T follicular helper cell (primary cell): ENCODE results near the gene NOMO2.
"Not testable (repeated sequence)": the region's sequence is repeated elsewhere in the genome, so short reads cannot be mapped to it uniquely, and the experiment has no call there.

Experiments used
- DNase-seq: peaks from one replicate; pipeline ENCODE4 v3.0.0-alpha.2; 2020; ENCODE audit warnings: low read depth

Gene NOMO2

DNA sequence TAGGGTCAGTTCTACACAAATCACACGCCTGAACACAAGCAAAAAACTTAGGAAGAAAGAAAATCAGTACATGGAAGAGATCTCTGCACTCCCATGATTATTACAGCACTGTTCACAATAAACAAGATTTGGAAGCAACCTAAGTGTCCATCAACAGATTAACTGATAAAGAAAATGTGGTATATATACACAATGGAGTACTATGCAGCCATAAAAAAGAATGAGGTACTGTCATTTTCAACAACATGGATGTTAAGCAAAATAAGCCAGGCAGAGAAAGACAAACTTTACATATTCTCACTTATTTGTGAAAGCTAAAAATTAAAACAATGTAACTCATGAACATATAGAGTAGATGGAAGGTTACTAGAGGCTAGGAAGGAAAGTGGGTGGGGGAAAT lies 16.0 kb upstream of the NOMO2 start:
- DNase-seq = not testable (repeated sequence)

DNA sequence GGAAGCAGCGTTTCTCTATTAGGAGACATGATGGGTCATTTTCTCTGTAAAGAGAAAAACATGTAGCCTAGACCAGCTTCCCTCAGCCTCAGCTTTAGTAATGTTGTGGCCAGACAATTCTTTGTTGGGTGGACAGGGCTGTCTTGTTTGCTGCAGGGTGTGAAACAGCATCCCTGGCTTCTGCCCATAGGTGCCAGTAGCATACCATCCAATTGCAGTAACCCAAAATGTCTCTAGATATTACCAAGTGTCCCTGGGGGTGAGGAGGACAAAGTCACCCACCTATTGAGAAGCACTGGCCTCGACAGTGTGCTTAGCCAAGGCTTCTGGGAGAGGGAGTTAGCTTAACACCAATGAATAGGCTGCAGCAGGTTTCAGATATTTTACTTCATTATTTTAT lies 14.0 kb upstream of the NOMO2 start:
- DNase-seq = not testable (repeated sequence)

- DNase-seq = not testable (repeated sequence)
Observed at GRCh38 chr16:18575298-18575917, 13.5 kb upstream of the NOMO2 start.

DNA sequence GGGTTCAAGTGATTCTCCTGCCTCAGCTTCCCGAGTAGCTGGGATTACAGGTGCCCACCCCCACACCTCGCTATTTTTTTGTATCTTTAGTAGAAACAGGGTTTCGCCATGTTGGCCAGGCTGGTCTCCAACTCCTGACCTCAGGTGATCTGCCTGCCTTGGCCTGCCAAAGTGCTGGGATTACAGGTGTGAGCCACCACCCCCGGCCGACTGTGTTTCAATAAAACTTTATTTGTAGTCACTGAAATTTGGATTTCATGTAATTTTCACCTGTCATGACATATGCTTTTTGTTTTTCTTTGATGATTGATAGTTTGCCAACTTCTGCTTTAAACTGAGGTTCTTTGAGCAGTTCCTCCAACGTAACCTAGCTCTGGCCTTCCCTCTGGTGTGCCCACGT lies 12.0 kb upstream of the NOMO2 start:
- DNase-seq = not testable (repeated sequence)

DNA sequence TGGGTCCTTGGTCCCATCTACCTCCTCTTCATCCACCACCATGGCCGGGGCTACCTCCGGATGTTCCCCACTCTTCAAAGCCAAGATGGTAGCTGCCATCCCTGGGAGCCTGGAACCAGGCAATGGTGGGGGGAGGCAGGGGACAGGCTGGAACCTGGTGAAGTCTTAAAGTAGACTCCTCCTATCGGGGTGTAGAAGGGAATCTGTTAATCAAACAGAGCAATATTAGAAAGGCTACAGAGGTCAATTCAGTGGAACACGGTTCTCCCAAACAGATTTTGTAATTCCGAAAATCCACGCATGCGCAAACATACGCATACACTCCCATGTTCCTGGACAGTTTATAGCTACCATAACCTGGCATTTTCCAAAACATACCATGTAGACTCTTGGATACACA lies 11.1 kb upstream of the NOMO2 start:
- not testable (repeated sequence) for DNase-seq

DNA sequence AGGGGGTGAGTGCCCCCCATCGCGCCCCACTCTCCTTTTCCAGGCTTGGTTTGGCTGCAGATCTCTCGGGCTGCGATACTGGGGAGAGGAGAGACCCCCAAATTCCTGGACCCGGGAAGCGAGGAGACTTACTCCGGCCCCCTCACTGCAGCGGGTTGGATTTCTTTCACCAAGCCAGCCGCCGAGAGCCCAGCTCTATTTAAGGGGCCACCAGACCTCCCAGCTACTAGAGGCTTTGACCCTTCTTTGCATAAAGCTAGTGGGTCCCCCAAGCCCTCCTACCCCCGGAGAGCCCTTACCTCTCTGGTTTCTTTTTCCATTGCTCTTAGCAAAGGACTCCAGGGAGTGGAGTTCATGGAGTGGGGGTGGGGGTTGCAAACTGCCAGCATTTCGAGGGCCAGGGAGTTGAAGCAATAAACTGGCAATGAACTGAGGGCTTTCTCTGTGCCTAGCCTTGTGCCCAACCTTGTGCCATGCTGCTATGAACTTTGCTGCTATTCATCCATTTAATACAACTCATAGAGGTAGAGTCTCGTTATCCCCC lies 9.5 kb upstream of the NOMO2 start:
- not testable (repeated sequence) for DNase-seq

- DNase-seq = not testable (repeated sequence)
Observed at GRCh38 chr16:18570529-18571306, 8.8 kb upstream of the NOMO2 start.

- DNase-seq = not testable (repeated sequence)
Observed at GRCh38 chr16:18560416-18561220, 1.3 kb downstream of the NOMO2 start.

GRCh38 chr16:18553671-18554070 lies 8.2 kb downstream of the NOMO2 start:
- DNase-seq = not testable (repeated sequence)

- not testable (repeated sequence) for DNase-seq
Observed at GRCh38 chr16:18547382-18547781, 14.5 kb downstream of the NOMO2 start.

- not testable (repeated sequence) for DNase-seq
Observed at GRCh38 chr16:18546853-18547252, 15.0 kb downstream of the NOMO2 start.

- not testable (repeated sequence) for DNase-seq
Observed at GRCh38 chr16:18544232-18545081, 17.4 kb downstream of the NOMO2 start.

GRCh38 chr16:18541912-18542311 lies 20.0 kb downstream of the NOMO2 start:
- not testable (repeated sequence) for DNase-seq

DNA sequence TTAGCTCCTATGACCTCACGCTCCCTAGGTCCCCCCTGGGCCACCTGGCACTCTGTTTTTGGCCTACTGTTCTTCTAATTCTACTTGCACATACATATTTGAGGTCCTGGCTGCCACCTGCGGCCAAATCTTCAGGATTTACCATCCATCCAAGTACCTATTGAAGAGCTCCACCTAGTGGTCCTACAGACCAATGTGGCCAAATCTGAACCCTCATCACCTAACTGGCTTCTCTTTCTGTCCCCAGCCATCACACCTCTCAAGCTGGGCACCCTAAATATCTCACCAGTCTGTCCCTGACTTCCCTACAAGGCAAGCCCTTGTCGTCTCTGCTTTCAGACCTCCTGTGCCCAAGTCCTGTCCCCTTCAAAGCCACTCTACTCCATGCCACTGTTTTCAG lies 24.9 kb downstream of the NOMO2 start:
- DNase-seq = not testable (repeated sequence)

DNA sequence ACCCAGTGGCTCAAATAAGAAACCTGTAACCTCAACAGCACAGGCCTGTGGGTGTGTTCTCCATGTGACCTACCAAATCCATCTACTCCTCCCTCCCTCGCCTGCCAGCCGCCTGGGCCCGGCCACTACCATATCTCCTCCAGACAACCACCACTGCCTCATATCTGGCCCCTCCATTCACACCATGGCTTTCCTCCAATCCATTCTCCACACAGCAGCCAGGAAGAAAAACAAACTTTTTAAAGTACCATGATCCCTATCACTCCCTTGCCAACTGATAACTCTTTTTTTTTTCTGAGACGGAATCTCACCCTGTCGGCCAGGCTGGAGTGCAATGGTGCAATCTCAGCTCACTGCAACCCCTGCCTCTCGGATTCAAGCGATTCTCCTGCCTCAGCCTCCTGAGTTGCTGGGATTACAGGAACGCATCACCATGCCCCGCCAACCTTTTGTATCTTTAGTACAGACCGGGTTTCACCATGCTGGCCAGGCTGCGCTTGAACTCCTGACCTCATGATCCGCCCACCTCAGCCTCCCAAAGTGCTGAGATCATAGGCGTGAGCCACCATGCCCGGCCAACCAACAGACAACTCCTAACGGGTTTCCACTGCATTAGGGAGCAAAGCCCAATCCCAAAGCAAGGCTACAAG lies 26.3 kb downstream of the NOMO2 start:
- DNase-seq = not testable (repeated sequence)

DNA sequence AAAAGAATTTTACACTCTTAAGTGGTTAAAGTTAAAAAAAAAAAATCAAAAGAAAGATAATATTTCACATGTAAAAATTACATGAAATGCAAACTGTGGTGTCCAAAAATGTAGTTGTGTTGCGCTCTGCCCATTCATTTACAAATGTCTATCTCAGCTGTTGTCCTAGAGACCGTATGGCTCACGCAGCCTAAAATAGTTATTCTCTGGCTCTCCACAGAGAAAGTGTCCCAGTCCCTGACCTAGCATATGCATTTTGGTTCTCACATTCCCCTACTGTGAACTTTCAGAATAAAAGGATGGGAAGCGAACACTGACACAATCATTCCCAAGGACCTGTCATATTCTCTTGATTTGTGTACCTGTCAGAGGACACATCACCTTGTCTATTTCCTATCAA lies 27.6 kb downstream of the NOMO2 start:
- not testable (repeated sequence) for DNase-seq

- DNase-seq = not testable (repeated sequence)
Observed at GRCh38 chr16:18531323-18531722, 30.6 kb downstream of the NOMO2 start.

- not testable (repeated sequence) for DNase-seq
Observed at GRCh38 chr16:18530329-18530728, 31.6 kb downstream of the NOMO2 start.

GRCh38 chr16:18526547-18526946 lies 35.4 kb downstream of the NOMO2 start:
- not testable (repeated sequence) for DNase-seq

DNA sequence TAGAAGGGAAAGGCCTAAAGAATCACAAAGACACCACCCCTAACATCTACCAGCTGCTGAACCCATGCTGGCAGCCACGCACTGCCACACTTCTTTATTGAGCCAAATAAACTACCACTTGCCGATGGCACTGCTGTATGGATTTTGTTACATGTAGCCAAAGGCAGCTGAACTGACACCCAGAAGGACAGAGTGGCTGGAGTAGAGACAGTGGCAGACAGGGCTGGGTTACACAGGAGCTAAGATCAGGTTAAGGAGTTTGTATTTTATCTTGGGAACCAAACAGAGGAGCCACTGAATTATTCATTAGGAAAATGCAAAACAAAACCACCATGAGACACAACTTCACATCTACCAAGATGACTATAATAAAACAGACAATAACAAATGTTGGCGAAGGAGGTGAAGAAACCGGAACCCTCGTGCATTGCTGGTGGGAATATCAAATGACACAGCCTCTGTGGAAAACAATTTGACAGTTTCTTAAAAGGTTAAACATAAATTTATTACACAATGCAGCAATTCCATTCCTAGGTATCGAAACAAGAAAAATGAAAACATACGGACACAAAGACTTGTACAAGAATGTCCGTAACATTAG lies 35.9 kb downstream of the NOMO2 start:
- DNase-seq = not testable (repeated sequence)
